ENCODE measurements around the gene TTYH2. TPM values are rescaled to one million over a fixed set of nuclear protein-coding genes. Genes with fewer than 3 reads are reported as not detected.
A peak's percentile ranks its signal among the peaks of the same experiment; 100 is the strongest.

The TTYH2 gene
- total RNA-seq, 2 donors from 2014 or later, result 18.2 to 26.0 TPM

- DNase-seq (ENCODE audit: low spot score), result no peak
- no peak for TF ChIP-seq CTCF (IDR thresholded peaks at IDR 0.05)
- Histone ChIP-seq H3K9me3 (no peaks in the 10 kb centered on the region), H3K27ac (peak overlapping the region; percentile 53 to 65), H3K27me3 (no peaks in the 10 kb centered on the region), H3K4me1 (peaks cover 0 to 5% of the 10 kb centered on the region in 2 donors), H3K4me3 (no peak overlapping the region), H3K36me3 (no peaks in the 10 kb centered on the region)
These were observed 94.8 kb downstream of the TTYH2 start for GRCh38 chr17:74307984-74308773.

- no peak for DNase-seq (ENCODE audit: low spot score)
These were observed 96.5 kb downstream of the TTYH2 start for GRCh38 chr17:74309902-74310301.

More at GRCh38 chr17:74309902-74310301, 96.5 kb downstream of the TTYH2 start:
- Histone ChIP-seq H3K27ac (no peak overlapping the region), H3K4me3 (no peak overlapping the region), H3K36me3 (no peaks in the 10 kb centered on the region), H3K4me1 (peaks cover 0 to 5% of the 10 kb centered on the region in 2 donors), H3K27me3 (no peaks in the 10 kb centered on the region), H3K9me3 (no peaks in the 10 kb centered on the region)
- no peak for TF ChIP-seq CTCF (IDR thresholded peaks at IDR 0.05)

Other genes with a start within 250 kb of the TTYH2 start
- gene RPL38, start 9.9 kb upstream of the TTYH2 start, total RNA-seq, result 100 to 1,000 TPM; 212 to 310 TPM
- not detected for gene DNAI2, start 60.7 kb downstream of the TTYH2 start, total RNA-seq
- gene KIF19, start 112.7 kb downstream of the TTYH2 start, total RNA-seq, result under 1 TPM in 1 of 2 donors, not detected in 1; 0.30 TPM
- not detected for gene BTBD17, start 148.3 kb downstream of the TTYH2 start, total RNA-seq
- not detected for gene GPR142, start 153.9 kb downstream of the TTYH2 start, total RNA-seq
- gene GPRC5C, start 218.5 kb downstream of the TTYH2 start, total RNA-seq, result 10 to 100 TPM; 39.0 to 48.0 TPM

Data from right atrium auricular region (tissue), 2 donors.